PC-9 (cell line): ENCODE results near the gene MAPK10.

ENCODE experiments used
- CTCF ChIP-seq: fragments of 200-600 bp; sonication (generic); conservative IDR thresholded peaks from 2 replicates; pipeline ENCODE4 v1.6.1; 2017; ENCODE audit warnings: mixed run types, antibody characterized with exemption, mild to moderate bottlenecking, moderate library complexity
- EZH2 ChIP-seq: fragments of 200-600 bp; sonication (generic); IDR thresholded peaks from 2 replicates; pipeline ENCODE4 v1.8.0; 2017; ENCODE audit warnings: antibody characterized with exemption, low read depth

DNA sequence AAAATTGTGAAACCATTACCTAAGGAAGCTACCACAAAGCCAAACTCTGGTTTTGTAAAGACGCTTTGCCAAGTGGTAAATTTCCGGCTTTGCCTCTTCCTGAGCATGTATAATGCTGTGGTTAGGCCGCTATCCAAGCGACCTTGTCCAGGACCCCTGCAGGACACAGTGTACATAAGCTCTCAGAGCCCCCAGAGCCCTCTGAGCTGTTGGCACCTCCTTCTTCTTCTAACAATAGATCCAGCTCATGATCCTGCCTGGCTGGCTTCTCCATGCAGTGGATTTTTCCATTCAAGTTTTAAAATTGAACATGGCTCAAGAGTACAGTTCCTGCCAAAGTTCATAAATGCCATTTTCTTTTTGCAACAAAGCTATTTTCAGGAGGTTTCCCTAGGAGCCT lies 326.7 kb downstream of the MAPK10 start:
- no peak for TF ChIP-seq CTCF
- no peak for TF ChIP-seq EZH2
